ENCODE measurements around the gene ACYP2.
"Not testable (repeated sequence)": the region's sequence is repeated elsewhere in the genome, so short reads cannot be mapped to it uniquely, and the experiment has no call there.

Gene ACYP2

GRCh38 chr2:54115284-54116137, at the start of gene ACYP2:
ACYP2 (plus strand) TSS chr2:54115615.
- DNase-seq (ENCODE audit: low spot score): peak; percentile 98

GRCh38 chr2:54065891-54066290, 49.5 kb upstream of the ACYP2 start:
- no peak for DNase-seq (ENCODE audit: low spot score)

- no peak for DNase-seq (ENCODE audit: low spot score)
Measured at GRCh38 chr2:54067851-54068375, 47.5 kb upstream of the ACYP2 start.

GRCh38 chr2:54072483-54072882, 42.9 kb upstream of the ACYP2 start:
- not testable (repeated sequence) for DNase-seq (ENCODE audit: low spot score)

- DNase-seq (ENCODE audit: low spot score): no peak
Measured at GRCh38 chr2:54073796-54074195, 41.6 kb upstream of the ACYP2 start.

GRCh38 chr2:54074606-54075341, 40.6 kb upstream of the ACYP2 start:
- DNase-seq (ENCODE audit: low spot score): no peak

- DNase-seq (ENCODE audit: low spot score): no peak
Measured at GRCh38 chr2:54076586-54076985, 38.8 kb upstream of the ACYP2 start.

GRCh38 chr2:54077088-54077900, 38.1 kb upstream of the ACYP2 start:
- no peak for DNase-seq (ENCODE audit: low spot score)

- DNase-seq (ENCODE audit: low spot score): no peak
Measured at GRCh38 chr2:54079331-54079730, 36.1 kb upstream of the ACYP2 start.

GRCh38 chr2:54081574-54081973, 33.8 kb upstream of the ACYP2 start:
- no peak for DNase-seq (ENCODE audit: low spot score)

- DNase-seq (ENCODE audit: low spot score): no peak
Measured at GRCh38 chr2:54083021-54083420, 32.4 kb upstream of the ACYP2 start.

GRCh38 chr2:54083445-54083844, 32.0 kb upstream of the ACYP2 start:
- no peak for DNase-seq (ENCODE audit: low spot score)

- no peak for DNase-seq (ENCODE audit: low spot score)
Measured at GRCh38 chr2:54084600-54084999, 30.8 kb upstream of the ACYP2 start.

- no peak for DNase-seq (ENCODE audit: low spot score)
Measured at GRCh38 chr2:54085069-54085468, 30.3 kb upstream of the ACYP2 start.

- no peak for DNase-seq (ENCODE audit: low spot score)
Measured at GRCh38 chr2:54086157-54086556, 29.3 kb upstream of the ACYP2 start.

- DNase-seq (ENCODE audit: low spot score): no peak
Measured at GRCh38 chr2:54088191-54088634, 27.2 kb upstream of the ACYP2 start.

GRCh38 chr2:54088719-54089118, 26.7 kb upstream of the ACYP2 start:
- DNase-seq (ENCODE audit: low spot score): no peak

- no peak for DNase-seq (ENCODE audit: low spot score)
Measured at GRCh38 chr2:54090521-54091117, 24.8 kb upstream of the ACYP2 start.

- DNase-seq (ENCODE audit: low spot score): no peak
Measured at GRCh38 chr2:54092940-54093339, 22.5 kb upstream of the ACYP2 start.

- DNase-seq (ENCODE audit: low spot score): not testable (repeated sequence)
Measured at GRCh38 chr2:54095406-54095805, 20.0 kb upstream of the ACYP2 start.

GRCh38 chr2:54096141-54096540, 19.3 kb upstream of the ACYP2 start:
- not testable (repeated sequence) for DNase-seq (ENCODE audit: low spot score)

- DNase-seq (ENCODE audit: low spot score): no peak
Measured at GRCh38 chr2:54097124-54097523, 18.3 kb upstream of the ACYP2 start.

Measured in ecto neural progenitor cell (in vitro differentiated cells).